GM19324 (cell line): Measurements from ENCODE around the gene ACSM3.
"Not testable (repeated sequence)": the region's sequence is repeated elsewhere in the genome, so short reads cannot be mapped to it uniquely, and the experiment has no call there.

Source experiments
- ATAC-seq: cut with Tn5 transposase; IDR thresholded peaks from one replicate; pipeline ENCODE4 v1.9.1; 2021; ENCODE audit warnings: mild to moderate bottlenecking, moderate library complexity; ENCODE audit not compliant: unreplicated experiment, low FRiP score

Gene ACSM3

DNA sequence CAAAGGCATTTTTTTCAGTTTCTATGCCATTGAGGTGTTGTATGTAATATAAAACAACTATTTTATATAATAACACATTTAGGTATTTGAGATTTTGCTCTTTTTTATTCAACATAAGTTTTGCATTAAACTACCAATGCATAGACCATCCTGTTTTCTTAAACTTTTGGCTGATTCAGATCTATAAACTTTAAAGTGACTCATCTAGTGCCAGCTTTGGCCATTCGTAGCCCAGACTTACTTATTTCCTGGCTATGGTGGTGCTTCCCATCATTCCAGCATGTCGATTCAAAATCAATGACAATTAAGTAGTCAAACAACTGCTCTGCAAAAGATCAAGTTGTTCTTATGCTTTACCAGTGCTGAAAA lies 39.4 kb downstream of the ACSM3 start:
- no peak for ATAC-seq

DNA sequence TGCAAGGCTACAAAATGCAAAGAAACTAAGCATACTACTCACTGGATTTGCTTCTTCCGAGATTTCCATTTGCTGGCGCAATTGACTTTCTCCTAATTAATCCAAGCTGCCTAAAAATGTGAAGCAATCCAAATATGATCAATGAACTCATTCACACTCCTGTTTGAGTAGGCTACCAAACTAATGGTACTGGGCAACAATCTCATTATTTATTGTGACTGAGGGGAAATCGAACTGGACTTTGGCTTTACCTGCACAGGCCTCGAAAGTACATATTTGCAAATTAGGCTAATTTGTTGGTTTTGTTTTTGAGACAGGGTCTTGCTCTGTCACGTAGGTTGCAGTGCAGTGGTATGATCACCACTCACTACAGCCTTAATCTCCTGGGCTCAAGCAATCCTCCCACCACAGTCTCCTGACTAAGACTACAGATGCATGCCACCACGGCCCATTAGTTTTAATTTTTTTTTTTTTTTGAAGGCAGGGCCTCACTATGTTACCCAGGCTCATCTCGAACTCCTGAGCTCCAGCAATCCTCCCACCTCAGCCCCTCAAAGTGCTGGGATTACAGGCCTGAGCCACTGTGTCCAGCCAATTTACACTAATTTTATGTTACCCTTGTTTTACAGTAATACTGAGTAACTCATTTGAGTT lies 39.9 kb downstream of the ACSM3 start:
- ATAC-seq: no peak

DNA sequence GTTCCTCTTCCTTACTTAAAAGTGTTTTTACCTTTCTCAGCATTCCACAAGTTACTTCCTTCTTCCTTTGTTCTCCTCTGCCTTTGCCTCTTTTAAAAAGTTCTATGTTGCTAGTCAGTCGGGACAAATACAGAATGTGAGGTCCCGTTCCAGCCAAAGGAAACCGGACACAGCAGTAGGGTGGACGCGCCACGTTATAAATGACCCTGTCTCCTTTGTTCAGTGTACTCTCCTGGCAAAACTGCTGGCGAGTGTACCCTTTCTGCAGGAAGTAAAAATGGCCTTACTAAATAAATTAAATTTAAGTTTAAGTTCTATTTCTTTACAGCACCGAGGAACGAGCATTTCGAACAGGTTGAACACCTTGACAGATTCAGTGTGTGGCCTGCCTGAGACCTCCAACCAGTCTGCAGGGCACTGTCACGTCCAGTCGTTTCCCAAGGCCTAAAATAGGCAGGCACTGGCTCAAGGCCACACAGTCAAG lies 41.9 kb downstream of the ACSM3 start:
- ATAC-seq: not testable (repeated sequence)

DNA sequence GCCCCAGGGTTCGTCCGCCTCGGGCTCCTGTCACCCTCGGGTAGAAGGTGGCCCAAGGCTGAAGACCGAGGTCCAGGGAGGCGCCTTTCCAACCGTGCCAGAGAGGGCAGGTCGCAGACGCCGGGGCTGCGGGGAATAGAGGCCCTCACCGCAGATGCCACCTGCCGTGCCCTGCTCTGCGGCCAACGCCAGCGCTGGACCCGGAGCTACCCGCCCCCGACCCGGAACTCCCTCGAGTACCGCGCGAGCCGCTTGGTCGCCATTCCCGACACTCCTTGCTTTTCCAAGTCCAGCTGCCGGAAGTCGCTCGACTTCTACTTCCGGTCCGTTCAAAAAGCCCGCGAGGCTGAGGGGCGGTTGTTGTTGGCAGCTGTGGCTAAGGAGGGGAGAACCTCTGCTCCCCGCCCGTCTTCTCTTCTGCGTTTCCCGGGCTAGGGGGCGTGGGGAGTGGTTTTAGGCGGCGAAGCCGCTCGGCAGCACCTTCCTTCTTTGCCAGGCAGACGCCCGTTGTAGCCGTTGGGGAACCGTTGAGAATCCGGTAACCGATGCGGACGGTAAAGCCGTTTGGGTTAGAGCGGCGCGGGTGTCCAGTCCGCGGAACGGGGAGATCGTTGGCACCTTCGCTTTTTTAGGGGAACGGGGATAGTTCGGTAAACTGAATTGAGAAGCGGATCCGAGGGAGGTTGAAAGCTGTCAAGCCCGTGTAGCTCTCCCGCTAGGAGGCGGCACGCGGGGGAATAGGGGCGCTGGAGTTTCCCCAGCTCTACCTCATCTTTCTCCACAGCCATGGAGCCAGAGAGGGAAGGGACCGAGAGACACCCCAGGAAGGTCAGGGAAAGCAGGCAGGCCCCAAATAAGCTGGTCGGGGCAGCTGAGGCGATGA lies 42.6 kb downstream of the ACSM3 start, which contains the start of the genes ERI2 and REXO5:
Gene ERI2 (minus strand): TSS at position 305 of the 883 bp plus-strand sequence. CDS start 42 bp downstream, at position 263.
Gene REXO5 (plus strand): TSS at position 360 of the 883 bp plus-strand sequence. CDS start 427 bp downstream, at position 787.
- peak; percentile 70 for ATAC-seq

DNA sequence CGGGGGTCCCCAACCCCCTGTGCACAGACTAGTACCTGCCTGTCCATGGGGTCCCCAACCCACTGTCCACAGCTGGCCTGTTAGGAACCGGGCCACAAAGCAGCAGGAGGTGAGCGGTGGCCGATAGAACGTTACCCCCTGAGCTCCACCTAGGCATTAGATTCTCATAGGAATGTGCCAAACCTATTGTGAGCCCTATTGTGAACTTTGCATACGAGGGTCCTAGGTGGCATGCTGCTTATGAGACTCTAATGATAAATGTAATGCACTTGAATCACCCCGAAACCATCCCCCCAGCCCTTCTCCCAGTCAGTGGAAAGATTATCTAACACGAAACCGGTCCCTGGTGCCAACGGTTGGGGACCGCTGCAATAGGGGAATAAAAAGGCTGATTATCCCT lies 44.0 kb downstream of the ACSM3 start:
- no peak for ATAC-seq

DNA sequence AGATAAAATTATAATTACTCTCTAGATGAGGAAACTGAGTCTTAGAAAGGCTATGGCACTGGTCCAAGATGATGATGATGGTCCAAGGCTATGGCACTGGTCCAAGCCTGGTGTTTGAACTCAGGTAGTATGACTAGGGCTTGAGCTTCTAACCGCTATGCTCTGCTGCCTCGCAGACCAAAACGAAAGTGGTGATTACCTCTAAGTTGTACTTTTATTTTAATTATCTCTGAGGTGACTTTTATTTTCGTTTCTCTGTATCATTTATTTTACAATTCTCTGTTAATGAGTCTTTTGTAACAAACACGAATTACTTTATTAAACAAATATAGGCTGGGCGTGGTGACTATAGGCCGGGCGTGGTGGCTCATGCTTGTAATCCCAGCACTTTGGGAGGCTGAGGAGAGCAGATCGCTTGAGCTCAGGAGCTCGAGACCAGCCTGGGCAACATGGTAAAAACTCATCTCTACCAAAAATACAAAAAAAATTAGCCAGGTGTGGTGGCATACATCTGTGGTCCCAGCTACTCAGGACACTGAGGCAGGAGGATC lies 48.1 kb downstream of the ACSM3 start:
- ATAC-seq: no peak

DNA sequence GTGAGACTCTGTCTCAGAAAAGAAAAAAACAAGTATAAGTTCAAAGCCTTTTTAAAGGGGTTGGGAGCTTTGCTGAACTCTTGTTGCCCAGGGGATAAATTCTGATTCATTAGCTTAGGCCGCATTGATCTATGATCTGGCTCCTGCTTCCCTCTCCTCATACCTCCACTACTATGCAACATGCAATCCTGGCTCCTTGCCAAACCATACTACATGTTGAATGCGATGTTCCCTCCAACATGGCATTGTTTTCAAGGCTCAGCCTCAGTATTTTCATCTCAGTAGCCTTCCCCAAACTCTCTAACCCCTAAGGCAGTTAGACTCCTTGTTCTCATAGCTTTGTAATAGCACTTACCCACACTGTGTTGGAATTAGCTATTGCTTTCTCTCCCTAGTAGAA lies 48.7 kb downstream of the ACSM3 start:
- no peak for ATAC-seq

DNA sequence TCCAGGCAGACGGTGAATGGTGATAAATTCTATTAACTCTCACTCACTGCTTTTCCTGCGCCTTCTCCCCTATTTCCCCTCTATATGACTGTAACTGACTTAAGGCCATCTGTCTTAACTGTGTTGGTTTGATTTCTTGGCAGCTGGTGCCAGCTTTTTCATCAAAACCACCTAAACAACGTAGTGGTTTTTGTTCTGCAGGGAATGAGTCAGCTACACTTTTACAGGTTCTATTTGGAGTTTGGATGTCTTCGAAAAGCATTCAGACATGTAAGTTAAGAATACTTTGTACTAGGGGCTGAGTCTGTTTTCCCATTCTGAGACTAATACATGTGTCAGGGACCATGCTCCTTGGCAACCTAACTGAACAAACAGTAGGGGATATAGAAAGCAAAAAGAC lies 51.0 kb downstream of the ACSM3 start:
- ATAC-seq: no peak

DNA sequence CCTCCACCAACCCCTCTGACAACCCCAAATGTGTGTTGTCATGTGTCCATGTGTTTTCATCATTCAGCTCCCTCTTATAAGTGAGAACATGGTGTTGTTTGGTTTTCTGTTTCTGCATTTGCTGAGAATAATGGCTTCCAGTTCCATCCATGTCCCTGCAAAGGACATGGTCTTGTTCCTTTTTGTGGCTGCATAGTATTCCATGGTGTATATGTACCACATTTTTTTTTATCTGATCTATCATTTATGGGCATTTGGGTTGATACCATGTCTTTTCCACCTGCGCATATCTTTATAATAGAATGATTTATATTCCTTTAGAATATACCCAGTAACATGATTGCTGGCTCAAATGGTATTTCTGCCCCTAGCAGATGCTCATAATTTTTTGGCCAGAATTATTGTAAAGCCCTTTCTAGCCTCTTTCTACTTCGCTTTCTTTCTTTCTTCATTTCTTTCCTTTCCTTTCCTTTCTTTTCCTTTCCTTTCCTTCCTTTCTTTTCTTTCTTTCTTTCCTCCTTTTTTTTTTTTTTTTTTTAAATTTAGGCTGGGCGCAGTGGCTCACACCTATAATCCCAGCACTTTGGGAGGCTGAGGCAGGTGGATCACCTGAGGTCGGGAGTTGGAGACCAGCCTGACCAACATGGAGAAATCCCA lies 55.2 kb downstream of the ACSM3 start:
- no peak for ATAC-seq

DNA sequence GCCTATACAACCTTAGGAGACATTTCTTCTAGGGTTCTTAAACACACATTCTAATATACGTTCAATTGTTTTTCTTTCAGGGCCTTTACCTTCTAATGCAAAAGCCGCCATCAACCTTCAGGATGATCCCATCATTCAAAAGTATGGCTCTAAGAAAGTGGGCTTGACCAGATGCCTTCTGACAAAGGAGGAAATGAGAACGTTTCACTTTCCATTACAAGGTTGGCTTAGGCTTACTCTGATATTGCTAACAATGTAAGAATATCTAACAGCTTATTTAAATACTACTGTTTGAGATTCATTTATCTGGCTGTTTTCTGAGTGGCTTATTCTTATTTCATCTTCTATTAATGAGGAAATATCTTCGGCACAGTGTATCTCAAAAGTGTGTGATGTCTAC lies 57.9 kb downstream of the ACSM3 start:
- no peak for ATAC-seq

DNA sequence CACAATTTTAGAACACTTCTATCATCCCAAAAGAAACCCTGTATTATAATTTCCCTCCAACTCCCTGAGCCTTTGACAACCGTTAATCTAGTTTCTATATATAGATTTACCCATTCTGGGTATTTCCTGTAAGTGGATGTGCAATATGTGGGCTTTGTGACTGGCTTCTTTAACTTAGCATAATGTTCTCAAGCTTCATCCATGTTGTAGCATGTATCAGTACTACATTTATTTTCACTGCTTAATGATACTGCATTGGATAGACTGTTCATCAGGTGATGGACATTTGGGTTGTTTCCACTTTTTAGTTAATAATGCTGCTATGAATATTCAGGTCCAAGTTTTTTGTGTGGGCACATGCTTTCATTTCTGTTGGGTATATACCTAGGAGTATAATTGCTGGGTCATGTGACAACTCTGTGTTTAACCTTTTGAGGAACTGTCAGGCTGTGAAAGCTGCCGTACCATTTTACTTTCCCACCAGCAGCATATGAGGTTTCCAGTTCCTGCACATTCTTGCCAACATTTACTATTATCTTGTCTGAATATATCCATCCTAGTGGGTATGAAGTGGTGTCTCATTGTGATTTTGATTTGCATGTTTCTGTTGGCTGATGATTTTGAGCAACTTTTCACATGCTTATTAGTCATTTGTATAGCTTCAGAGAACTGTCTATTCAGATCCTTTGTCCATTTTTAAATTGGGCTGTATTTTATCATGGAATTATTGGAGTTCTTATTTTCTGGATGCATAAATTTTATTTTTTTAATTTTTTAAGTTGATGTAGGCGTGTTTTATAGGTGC lies 58.9 kb downstream of the ACSM3 start:
- no peak for ATAC-seq

DNA sequence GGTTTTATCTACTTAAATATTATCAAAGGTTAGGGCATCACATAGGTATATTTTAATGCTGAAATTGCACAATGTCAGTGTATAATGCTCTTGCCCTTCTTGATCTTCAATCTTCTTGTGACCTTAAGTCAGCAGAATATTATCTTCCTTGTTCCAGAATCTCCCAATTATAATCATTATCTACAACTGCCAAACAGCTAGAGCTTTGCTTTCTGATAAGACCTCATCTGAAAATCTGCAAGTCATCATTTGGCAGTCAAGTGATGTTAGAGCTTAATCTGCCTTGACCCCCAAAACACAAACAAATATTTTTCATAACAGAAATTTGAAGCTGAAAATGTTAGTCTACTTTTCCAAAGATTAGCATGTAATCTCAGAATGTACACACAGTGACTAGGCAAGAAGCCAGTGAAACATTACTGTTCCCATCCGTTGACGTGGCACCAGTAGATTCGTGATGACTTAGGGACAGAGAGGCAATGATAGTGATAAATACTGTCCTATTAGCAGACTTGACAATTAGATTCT lies 62.3 kb downstream of the ACSM3 start:
- no peak for ATAC-seq

DNA sequence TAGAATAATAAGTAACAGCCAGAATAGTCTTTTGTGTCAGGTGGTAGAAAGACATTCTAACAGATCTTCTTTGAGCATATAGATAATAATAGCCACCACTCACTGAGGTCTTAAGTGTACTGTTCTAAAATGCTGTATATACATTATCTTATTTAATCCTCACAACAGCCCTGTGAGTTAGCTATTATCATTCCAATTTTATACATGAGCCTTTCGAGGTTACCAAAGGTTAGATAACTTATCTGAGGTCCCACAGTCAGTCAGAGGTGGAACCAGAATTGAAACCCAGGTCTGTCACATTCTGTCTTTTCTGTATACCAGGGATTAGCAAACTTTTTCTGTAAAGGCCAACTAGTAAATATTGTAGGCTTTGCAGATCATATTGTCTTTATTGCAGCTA lies 65.7 kb downstream of the ACSM3 start:
- ATAC-seq: no peak

DNA sequence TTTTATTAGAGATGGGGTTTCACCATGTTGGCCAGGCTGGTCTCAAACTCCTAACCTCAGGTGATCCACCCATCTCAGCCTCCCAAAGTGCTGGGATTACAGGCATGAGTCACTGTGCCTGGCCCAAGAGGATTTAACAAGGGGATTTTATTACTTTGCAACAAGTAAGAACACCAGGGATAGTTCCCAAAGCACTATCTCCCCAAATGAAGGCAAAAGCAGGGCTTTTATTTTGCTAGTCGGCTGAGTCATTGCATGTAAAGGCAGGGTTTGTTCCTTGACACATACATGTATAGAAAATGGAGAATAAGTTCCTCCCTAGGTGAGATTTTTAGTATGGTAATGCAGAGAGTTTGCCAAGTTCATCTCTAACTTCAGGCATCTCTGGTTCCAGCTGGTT lies 66.6 kb downstream of the ACSM3 start:
- ATAC-seq: no peak

DNA sequence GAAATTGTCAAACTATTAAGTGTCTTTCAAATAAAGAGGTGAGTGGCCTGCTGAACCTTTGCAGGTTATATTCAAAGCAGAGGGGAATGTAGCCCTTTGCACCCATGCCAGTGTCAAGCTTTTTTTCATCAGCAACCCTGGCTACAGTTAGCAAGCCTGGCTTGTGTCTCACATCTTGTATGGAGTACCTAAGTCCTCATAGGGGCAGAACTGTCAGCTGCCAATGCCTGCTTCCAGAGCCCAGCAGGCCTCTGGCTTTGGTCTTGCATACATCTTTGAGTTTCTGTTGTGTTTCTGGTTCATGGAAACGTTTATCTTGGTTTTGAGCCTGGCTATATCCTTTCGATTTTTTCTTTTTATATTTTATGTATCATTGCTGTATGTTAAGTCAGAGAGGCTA lies 69.3 kb downstream of the ACSM3 start:
- no peak for ATAC-seq

DNA sequence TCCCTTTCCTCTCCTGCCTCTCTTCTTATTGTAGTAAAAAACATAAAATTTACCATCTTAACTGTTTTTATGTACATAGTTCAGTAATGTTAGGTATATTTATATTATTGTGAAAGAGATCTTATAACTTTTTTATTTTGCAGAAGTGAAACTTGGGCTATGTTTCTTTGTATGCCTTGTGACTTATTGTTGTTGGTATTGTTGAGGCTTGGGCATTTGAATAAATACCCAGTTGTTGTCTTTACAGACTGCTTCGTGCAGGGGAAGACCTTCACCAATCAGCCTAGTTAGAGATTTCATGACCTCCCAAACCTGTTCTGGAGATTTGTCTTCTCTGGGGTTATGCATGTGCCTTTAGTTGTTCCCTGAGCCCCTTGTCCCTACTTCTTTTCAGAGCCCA lies 74.4 kb downstream of the ACSM3 start:
- ATAC-seq: no peak

DNA sequence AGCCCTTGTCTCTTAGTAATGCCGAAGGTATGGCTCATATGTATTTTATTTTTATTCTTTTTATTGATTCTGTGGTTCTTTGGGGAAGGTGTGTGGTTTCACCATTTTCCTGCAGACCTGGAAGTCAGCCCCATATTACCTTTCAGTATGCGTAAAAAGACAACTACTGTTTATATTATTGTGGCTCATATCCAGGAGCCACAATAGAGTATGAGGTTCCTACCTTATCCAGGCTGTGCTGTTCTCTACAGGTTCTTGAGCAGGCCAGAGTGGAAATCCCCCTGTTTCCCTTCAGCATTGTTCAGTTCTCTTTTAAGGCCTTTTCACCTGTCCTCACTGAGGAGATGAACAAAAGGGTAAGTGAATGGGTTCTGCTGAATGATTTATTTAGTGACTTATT lies 75.7 kb downstream of the ACSM3 start:
- ATAC-seq: no peak

DNA sequence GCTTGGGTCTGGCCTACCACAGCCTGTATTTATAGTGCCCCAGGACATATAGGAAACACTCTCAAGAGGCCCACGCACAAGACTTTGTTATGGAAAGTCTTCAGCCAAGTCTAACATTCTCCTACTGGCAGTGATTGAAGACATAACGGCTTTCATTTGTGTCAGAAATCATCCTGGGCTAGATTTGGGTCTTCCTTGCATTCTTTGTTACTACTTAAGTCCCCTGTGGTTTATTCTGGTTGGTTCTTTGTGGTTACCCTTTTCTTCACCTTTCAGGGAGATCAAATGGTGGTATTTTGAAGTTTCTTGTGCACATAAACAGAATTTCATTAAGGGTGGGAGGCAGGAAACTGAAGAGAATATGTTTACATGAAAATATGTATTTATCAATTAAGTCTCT lies 80.2 kb downstream of the ACSM3 start:
- no peak for ATAC-seq

DNA sequence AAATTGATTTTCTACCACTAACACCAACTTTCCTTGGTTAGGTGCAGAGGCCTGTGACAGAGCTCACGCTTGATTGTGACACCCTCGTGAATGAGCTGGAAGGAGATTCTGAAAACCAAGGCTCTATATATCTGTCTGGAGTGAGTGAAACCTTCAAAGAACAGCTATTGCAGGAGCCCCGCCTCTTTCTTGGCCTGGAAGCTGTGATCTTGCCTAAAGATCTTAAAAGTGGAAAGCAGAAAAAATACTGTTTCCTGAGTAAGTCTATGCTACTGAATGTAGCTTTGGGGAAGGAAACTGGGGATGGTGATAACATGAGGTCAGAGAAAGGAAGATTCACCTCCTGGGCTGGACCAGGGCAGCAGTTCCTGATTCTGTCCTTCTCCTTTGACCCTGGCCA lies 80.8 kb downstream of the ACSM3 start:
- ATAC-seq: no peak

DNA sequence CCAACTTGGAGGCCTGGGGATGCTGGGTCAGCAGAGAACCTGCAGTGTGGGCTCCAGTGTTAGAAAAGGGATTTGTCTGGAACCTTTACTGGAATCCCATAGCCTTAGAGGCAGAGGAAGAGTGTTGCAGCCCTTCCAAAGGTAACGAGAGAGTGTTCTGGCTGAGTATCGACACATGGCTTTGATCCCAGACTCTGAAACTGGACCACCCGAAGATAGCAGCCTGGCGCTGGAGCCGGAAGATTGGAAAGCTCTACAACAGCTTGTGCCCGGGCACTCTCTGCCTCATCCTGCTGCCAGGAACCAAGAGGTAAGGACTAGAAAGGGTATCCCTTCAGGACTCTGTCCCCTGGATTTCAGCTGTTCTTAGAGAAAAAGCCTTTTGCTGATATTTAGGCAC lies 82.2 kb downstream of the ACSM3 start:
- no peak for ATAC-seq
